Activated CD4-positive, alpha-beta memory T cell treated with anti-CD3 and anti-CD28 coated beads for 36 hours (primary cell): ENCODE results near the gene BBS12. TPM values are rescaled to one million over a fixed set of nuclear protein-coding genes. Genes with fewer than 3 reads are reported as not detected.

Experiments used
- CTCF ChIA-PET: fragments of 350-600 bp; sonication (Branson Sonifier 250); formaldehyde crosslinking; loops from one replicate; lab custom pipeline; 2021; ENCODE audit warnings: antibody characterized with exemption, inconsistent platforms; lab: Charles Lee
- POLR2A ChIA-PET: fragments of 350-600 bp; sonication (Branson Sonifier 250); formaldehyde crosslinking; loops from one replicate; lab custom pipeline; 2021; ENCODE audit warnings: antibody characterized with exemption; lab: Charles Lee
- DNase-seq: peaks from one replicate; pipeline ENCODE4 v3.0.0-alpha.2; 2020
- H3K27ac Mint-ChIP-seq: one replicate; pipeline ENCODE4 v1.8.0; 2021; ENCODE audit warnings: mixed read lengths
- H3K27me3 Mint-ChIP-seq: one replicate; pipeline ENCODE4 v1.8.0; 2021; ENCODE audit warnings: mixed read lengths
- H3K36me3 Mint-ChIP-seq: one replicate; pipeline ENCODE4 v1.8.0; 2021; ENCODE audit warnings: mixed read lengths
- H3K4me1 Mint-ChIP-seq: one replicate; pipeline ENCODE4 v1.8.0; 2021; ENCODE audit warnings: low read depth, mixed read lengths
- H3K4me3 Mint-ChIP-seq: one replicate; pipeline ENCODE4 v1.8.0; 2021; ENCODE audit warnings: mild to moderate bottlenecking, mixed read lengths
- H3K9me3 Mint-ChIP-seq: one replicate; pipeline ENCODE4 v1.8.0; 2021; ENCODE audit warnings: mixed read lengths
- intact Hi-C: fragments of 100-400 bp; cut with micrococcal nuclease; formaldehyde crosslinking; loops from one replicate; pipeline ENCODE4 v1.15.1; 2023
- total RNA-seq, 2 experiments: library from RNA; stranded (reverse); gene quantifications; one replicate each; pipeline ENCODE4 v1.2.3, GENCODE V29; 2021

The BBS12 gene
- total RNA-seq: 1 to 10 TPM; 3.7 to 4.3 TPM

DNA sequence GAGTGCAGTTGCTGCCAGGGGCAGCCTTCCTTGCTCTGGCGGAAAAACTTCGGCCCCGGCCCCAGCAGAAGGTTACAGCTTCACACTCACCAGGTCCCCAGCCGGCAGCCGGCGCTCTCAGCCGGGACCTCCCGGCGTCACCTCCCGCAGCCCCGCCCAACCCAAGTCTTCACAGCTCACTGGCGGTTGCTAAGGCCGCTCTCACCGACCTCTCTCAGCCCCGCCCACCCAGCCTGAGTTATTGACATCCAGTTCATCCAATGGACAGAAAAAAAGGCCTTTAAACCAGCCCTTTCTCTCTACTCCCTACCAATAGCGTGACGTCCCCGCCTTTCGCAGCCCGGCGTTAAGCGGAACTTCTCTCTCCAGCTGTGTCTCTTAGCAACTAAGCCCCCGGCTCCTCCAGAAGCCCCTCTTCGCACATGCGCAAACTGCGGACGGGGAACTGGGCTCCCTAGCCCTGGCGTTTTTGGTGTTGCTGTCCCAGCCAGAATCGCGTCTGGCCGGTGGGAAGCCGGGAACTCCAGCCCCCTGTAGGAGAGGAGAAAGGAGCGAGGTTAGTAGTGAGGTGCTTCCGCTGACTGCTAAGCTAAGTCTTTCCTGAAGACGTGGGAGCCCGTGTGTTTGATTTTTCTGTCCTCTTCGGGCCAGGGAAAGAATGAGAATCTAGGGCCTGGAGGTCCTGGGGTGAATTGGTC, at the start of gene BBS12:
TSS of gene BBS12 (plus strand) at position 376 of the 698 bp plus-strand sequence. CDS start 9,189 bp downstream, outside the sequence.
- H3K27me3 Mint-ChIP-seq: no peaks in the 10 kb centered on the region
- peaks cover 27% of the 10 kb centered on the region for H3K4me1 Mint-ChIP-seq
- no peaks in the 10 kb centered on the region for H3K9me3 Mint-ChIP-seq
- H3K4me3 Mint-ChIP-seq: peak within 1 kb of the TSS; percentile 87
- intact Hi-C loops: loop anchor here (1.0 to 10.0 kb wide), 6 partner anchors 15 to 862 kb away; partner anchors contain the start of genes BBS7, BLTP1 and SPRY1
- peaks cover 3% of the 10 kb centered on the region for H3K36me3 Mint-ChIP-seq
- DNase-seq: peak; percentile 100
- ChIA-PET POLR2A (interaction anchor here (0.9 to 1.4 kb wide), 5 partner anchors 21 to 187 kb away, joined by 3 to 5 read pairs (median 3); no protein-coding TSS in a partner anchor), CTCF (interaction anchor here (0.6 to 3.9 kb wide), 18 partner anchors 9 to 1656 kb away, joined by 3 to 31 read pairs (median 5); partner anchors contain the start of gene NUDT6)
- peak within 1 kb of the TSS; percentile 87 for H3K27ac Mint-ChIP-seq

DNA sequence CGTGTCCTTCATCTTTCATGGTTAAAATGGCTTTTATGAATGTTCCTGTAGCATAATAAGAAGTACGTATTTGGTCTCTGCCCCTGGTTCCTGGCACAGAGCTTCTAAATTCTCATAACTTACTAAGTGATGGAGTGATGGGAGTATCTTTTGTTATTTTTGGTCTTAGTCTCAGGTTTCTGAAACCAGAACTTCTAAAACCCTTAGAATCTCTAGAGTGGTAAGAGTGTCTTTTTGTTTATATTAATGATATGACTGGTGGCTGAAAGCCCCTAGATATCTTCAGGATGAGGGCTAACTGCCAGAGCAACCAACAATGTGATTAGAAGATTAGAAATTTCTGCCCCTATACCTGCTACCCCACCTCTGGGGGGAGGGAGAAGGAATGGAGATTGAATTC, 45.8 kb upstream of the BBS12 start:
- Mint-ChIP-seq H3K36me3 (peaks cover 15% of the 10 kb centered on the region), H3K27ac (no peak overlapping the region), H3K9me3 (peaks cover 26% of the 10 kb centered on the region), H3K4me1 (peaks cover 43% of the 10 kb centered on the region), H3K27me3 (no peaks in the 10 kb centered on the region), H3K4me3 (no peak overlapping the region)
- DNase-seq: no peak
- ChIA-PET POLR2A (no interaction called here), CTCF (interaction anchor here (0.6 kb wide), 1 partner anchor 8 kb away, joined by 3 read pairs; no protein-coding TSS in a partner anchor)
- intact Hi-C loops: loop anchor here (1.0 to 2.0 kb wide), 2 partner anchors 14 to 19 kb away; no protein-coding TSS in a partner anchor

DNA sequence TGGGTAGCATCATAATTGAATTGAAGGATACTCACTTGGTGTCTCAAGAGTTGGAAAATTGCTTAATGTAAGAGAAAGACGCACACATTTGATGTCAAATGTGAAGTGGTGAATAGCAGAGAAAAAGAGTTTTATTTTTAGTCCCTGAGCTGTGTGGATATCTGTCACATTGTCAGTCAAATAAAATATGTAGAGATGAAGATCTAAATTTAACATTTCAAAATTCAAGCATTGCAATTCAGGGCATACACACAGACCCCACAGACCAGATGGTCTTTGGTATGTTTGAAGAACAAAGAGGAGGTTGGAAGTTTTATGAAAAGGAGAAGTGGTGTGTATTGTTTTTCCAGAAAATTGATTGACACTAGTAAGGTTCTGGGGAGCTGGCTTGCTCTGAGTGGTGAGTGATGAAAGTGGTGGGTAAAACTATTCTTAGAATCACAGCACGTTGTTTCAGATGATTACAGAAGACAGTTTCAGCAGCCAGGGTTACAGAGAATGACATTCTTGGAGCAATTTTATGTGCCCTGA, 44.9 kb upstream of the BBS12 start:
- POLR2A ChIA-PET: no interaction called here

DNA sequence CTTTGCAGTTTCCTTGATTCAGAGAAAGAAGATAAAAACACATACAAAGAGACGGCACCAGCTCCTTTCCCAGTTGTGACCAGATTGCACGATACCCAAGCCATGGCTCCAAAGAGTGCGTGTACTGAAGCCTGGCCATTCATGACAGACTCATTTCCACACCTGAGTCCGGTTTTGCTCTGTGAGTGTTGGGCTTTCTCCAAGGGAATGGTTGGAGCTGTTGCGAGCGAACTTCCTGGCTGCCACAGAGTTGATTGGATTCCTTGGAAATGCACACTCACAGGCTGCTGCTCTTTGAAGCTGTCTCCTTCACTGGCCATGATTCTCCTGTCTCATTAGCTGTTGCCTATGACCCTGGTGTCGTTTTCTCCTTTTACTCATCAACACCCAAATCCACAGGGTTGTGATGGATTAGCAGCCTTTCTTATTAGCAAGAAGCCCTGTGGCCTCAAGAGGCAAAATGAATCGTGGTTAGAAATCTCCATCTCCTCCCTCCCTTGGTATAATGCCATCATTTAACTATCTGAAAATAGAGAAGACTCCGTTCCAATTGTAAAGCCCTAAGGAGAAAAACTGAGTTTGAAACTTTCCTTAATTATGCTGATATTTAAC, 43.9 kb upstream of the BBS12 start:
- Mint-ChIP-seq H3K9me3 (peaks cover 7% of the 10 kb centered on the region), H3K4me3 (no peak overlapping the region), H3K27ac (peak overlapping the region; percentile 54), H3K4me1 (peaks cover 52% of the 10 kb centered on the region), H3K27me3 (no peaks in the 10 kb centered on the region), H3K36me3 (peaks cover 4% of the 10 kb centered on the region)
- DNase-seq: no peak
- intact Hi-C loops: no loop called here
- ChIA-PET CTCF (interaction anchor here (1.0 to 1.1 kb wide), 2 partner anchors 69 to 110 kb away, joined by 3 read pairs; no protein-coding TSS in a partner anchor), POLR2A (interaction anchor here (0.9 kb wide), 1 partner anchor 17 kb away, joined by 3 read pairs; no protein-coding TSS in a partner anchor)

More for the DNA sequence above, 44.9 kb upstream of the BBS12 start:
- Mint-ChIP-seq H3K9me3 (peaks cover 17% of the 10 kb centered on the region), H3K36me3 (peaks cover 8% of the 10 kb centered on the region), H3K4me1 (peaks cover 46% of the 10 kb centered on the region), H3K4me3 (peak overlapping the region; percentile 27), H3K27ac (peak overlapping the region; percentile 78), H3K27me3 (no peaks in the 10 kb centered on the region)
- intact Hi-C loops: loop anchor here (1.0 to 2.0 kb wide), 2 partner anchors 13 to 20 kb away; no protein-coding TSS in a partner anchor
- CTCF ChIA-PET: interaction anchor here (1.1 kb wide), 2 partner anchors 70 to 86 kb away, joined by 3 read pairs; no protein-coding TSS in a partner anchor
- no peak for DNase-seq

DNA sequence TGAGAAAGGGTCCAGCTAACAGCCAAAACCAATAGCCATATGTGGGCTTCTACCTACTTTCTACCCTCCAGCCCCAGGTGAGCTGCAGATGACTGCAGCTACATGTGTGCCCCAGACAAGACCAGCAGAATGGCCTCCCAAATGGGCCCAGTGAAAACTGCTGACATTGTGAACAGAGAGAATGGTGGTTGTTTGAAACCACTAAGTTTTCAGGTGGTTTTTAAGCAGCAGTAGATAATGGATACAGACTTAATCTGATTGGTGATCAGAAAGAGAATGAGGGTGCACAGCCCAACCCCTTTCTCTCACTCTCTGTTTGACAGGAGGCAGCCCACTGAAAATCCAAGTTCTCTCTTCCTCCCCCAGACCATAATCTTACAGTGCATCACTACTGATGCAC, 42.5 kb upstream of the BBS12 start:
- ChIA-PET POLR2A (no interaction called here), CTCF (no interaction called here)
- Mint-ChIP-seq H3K4me3 (no peak overlapping the region), H3K4me1 (peaks cover 57% of the 10 kb centered on the region), H3K27ac (peak overlapping the region; percentile 16), H3K36me3 (no peaks in the 10 kb centered on the region), H3K27me3 (peaks cover 8% of the 10 kb centered on the region), H3K9me3 (no peaks in the 10 kb centered on the region)
- peak; percentile 58 for DNase-seq
- intact Hi-C loops: loop anchor here (1.0 kb wide), 2 partner anchors 11 to 20 kb away; no protein-coding TSS in a partner anchor

DNA sequence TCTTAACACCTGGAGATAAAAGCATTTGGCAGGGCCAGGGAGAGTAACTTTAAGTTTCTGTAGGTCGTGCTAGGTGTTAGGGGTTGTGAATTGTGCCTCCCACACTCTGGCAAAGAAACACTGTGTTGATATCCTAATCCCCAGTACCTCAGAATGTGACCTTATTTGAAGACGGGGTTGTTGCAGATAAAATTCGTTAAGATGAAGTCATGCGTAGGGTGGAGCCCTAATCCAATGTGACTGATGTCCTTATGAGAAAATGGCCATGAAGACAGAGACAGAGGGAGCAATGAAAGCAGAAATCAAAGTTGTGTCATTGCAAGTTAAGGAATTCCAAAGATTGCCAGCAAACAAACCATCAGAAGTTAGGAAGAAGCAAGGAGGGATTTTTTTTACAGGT, 40.5 kb upstream of the BBS12 start:
- DNase-seq: no peak
- Mint-ChIP-seq H3K4me3 (no peak overlapping the region), H3K27me3 (peaks cover 12% of the 10 kb centered on the region), H3K36me3 (no peaks in the 10 kb centered on the region), H3K9me3 (no peaks in the 10 kb centered on the region), H3K27ac (no peak overlapping the region), H3K4me1 (peaks cover 58% of the 10 kb centered on the region)
- ChIA-PET CTCF (no interaction called here), POLR2A (interaction anchor here (0.6 to 1.3 kb wide), 2 partner anchors 8 to 106 kb away, joined by 3 read pairs; no protein-coding TSS in a partner anchor)
- intact Hi-C loops: no loop called here

DNA sequence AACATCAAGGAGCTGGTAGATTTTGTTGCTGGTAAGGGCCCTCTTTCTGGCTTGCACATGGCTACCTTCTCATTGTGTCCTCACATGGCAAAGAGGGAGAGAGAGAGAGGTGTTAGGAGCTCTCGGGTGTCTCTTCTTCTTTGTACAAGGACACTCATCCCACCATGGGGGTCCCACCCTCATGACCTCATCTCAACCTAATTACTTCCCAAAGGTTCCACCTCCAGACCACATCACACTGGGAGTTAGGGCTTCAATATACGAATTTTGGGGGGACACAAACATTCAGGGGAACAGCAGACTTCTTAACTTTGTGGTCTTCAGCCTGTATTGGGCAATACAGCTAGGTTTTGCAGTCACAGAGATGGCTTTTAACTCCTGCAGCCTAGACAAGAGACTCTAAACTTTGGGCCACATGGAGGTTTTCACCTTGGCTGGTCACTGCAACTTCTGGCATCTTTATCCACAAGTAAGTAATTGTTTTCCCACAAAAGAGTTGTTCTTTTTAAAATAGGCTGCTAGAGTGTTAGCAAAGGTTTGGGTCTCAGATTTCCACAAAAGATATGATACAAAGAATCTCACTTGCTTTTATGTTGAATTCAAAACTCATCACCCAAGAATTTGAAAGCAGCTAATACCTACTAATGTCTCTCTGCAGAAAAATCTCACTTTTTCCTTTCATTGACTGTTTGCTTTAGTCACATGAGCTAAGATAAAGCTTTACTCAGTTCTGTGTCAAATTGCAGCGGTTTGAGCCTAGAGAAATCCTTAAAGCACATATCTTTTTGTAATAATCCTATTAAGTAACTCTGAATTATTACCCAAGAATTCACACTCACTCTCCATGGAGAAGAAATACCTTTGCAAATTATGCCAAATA, 39.6 kb upstream of the BBS12 start:
- POLR2A ChIA-PET: interaction anchor here (1.0 kb wide), 1 partner anchor 18 kb away, joined by 4 read pairs; no protein-coding TSS in a partner anchor
- H3K4me1 Mint-ChIP-seq: peaks cover 50% of the 10 kb centered on the region
- no peak overlapping the region for H3K27ac Mint-ChIP-seq
- H3K27me3 Mint-ChIP-seq: peaks cover 13% of the 10 kb centered on the region
- H3K4me3 Mint-ChIP-seq: no peak overlapping the region
- H3K36me3 Mint-ChIP-seq: no peaks in the 10 kb centered on the region
- no peaks in the 10 kb centered on the region for H3K9me3 Mint-ChIP-seq
- intact Hi-C loops: no loop called here
- no peak for DNase-seq
- CTCF ChIA-PET: no interaction called here

DNA sequence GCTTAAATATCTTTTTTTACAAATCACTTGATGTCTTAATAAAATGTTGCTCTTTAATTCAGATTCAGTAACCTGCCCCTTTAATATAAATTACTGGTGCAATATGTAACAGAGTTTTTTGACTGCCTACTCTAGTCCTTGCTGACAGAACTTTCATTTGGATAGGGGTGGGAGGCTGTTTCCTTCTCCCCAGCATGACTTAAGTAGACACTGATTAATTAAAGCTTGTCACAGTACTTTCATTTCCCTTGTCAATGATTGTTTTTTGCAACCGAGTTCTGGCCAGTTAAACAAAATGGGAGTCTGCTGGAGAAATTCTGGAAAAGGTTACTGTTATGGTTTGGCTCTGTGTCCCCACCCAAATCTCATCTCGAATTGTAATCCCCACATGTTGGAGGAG, 37.3 kb upstream of the BBS12 start:
- peaks cover 13% of the 10 kb centered on the region for H3K27me3 Mint-ChIP-seq
- peaks cover 33% of the 10 kb centered on the region for H3K4me1 Mint-ChIP-seq
- no peak for DNase-seq
- H3K27ac Mint-ChIP-seq: no peak overlapping the region
- ChIA-PET CTCF (interaction anchor here (1.0 kb wide), 1 partner anchor 9 kb away, joined by 3 read pairs; no protein-coding TSS in a partner anchor), POLR2A (no interaction called here)
- intact Hi-C loops: no loop called here
- H3K36me3 Mint-ChIP-seq: no peaks in the 10 kb centered on the region
- no peaks in the 10 kb centered on the region for H3K9me3 Mint-ChIP-seq
- H3K4me3 Mint-ChIP-seq: no peak overlapping the region

DNA sequence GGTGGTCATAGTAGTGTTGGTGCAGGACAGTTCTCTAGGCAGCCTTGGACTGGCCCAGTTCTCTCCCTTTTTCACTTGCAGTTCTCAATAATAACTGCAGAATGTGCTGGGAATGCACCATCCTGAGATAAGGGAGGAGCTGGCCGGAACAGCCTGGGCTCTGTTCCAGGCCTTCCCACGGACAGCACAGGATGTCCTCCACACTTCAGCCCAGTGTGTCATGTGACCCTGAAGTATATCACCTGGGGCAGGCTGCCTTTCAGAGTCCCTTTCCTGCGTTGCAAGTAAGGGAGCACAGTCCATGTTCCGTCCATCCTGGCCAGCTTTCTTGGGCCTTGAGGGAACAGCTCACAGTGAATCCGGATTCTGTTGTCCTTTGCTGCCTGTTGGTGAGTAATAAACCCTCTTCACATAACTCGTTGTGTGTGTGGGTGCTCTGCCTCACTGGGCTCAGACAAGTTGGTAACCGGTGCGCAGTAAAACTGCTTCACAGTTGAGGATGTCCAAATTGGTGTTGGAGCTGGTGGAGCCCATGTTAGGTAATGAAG, 32.3 kb upstream of the BBS12 start:
- Mint-ChIP-seq H3K27ac (peak overlapping the region; percentile 92), H3K36me3 (peaks cover 18% of the 10 kb centered on the region), H3K4me1 (peaks cover 48% of the 10 kb centered on the region), H3K27me3 (peaks cover 5% of the 10 kb centered on the region), H3K9me3 (no peaks in the 10 kb centered on the region), H3K4me3 (peak overlapping the region; percentile 64)
- POLR2A ChIA-PET: interaction anchor here (0.6 to 1.9 kb wide), 4 partner anchors 9 to 83 kb away, joined by 3 to 9 read pairs (median 4); no protein-coding TSS in a partner anchor
- intact Hi-C loops: loop anchor here (2.0 kb wide), 1 partner anchor 13 kb away; no protein-coding TSS in a partner anchor
- CTCF ChIA-PET: interaction anchor here (0.9 to 1.5 kb wide), 4 partner anchors 10 to 33 kb away, joined by 3 to 7 read pairs (median 4); no protein-coding TSS in a partner anchor
- DNase-seq: peak; percentile 15

DNA sequence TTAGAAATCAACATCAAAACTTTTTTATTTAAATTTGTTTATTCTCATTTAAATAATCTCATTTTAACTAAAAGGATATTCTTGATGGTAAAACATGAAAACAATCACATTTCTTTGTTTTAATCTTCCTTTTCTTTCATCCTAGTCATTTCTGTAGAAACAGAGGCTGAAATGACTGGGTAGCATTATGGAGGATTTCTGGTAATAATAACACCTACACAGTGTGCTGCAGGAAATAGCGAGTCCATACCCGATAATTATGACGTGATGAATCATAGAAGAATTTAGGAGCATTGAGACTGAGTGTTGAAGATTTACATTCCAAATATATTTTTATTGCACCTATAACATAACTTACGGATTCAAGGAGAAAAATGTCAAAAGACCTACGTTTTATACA, 31.4 kb upstream of the BBS12 start:
- no peak for DNase-seq
- H3K4me1 Mint-ChIP-seq: peaks cover 50% of the 10 kb centered on the region
- peak overlapping the region; percentile 77 for H3K4me3 Mint-ChIP-seq
- H3K27ac Mint-ChIP-seq: peak overlapping the region; percentile 92
- CTCF ChIA-PET: interaction anchor here (0.9 to 1.5 kb wide), 4 partner anchors 10 to 33 kb away, joined by 3 to 7 read pairs (median 4); no protein-coding TSS in a partner anchor
- peaks cover 21% of the 10 kb centered on the region for H3K36me3 Mint-ChIP-seq
- H3K27me3 Mint-ChIP-seq: peaks cover 2% of the 10 kb centered on the region
- no peaks in the 10 kb centered on the region for H3K9me3 Mint-ChIP-seq
- intact Hi-C loops: loop anchor here (1.0 to 2.0 kb wide), 5 partner anchors 9 to 69 kb away; no protein-coding TSS in a partner anchor
- POLR2A ChIA-PET: interaction anchor here (1.0 to 1.9 kb wide), 5 partner anchors 10 to 84 kb away, joined by 3 to 9 read pairs (median 4); no protein-coding TSS in a partner anchor
